ENCODE data around the gene ZHX3. TPM values are rescaled to one million over a fixed set of nuclear protein-coding genes. Genes with fewer than 3 reads are reported as not detected.

ZHX3 gene
- polyA plus RNA-seq, 3 donors = 0.58 to 3.2 (median 1.1) TPM

- Histone ChIP-seq H3K4me3 (replicated peaks in 1 of 3; ENCODE audit: low read depth in 2 of 3, low read length in 3 of 3) (no peak overlapping the region), H3K4me1 (ENCODE audit: control insufficient read depth in 1 of 2, insufficient read depth in 2 of 2, low read length in 2 of 2) (peaks cover 14 to 18% of the 10 kb centered on the region in 2 donors), H3K9me3 (replicated peaks in 1 of 2; ENCODE audit: control insufficient read depth in 1 of 2, insufficient read depth in 1 of 2, low read length in 2 of 2) (no peaks in the 10 kb centered on the region), H3K4me2 (replicated peaks; ENCODE audit: extremely low read depth, low read length, poor library complexity, severe bottlenecking) (no peak overlapping the region), H3K27ac (ENCODE audit: low read depth in 1 of 2, low read length in 2 of 2) (no peak overlapping the region), H3K27me3 (ENCODE audit: control insufficient read depth in 2 of 2, insufficient read depth in 2 of 2, low read length in 2 of 2) (no peaks in the 10 kb centered on the region), H3K36me3 (replicated peaks in 1 of 2; ENCODE audit: control insufficient read depth in 1 of 2, insufficient read depth in 2 of 2, low read length in 2 of 2) (no peaks in the 10 kb centered on the region), H3K9ac (ENCODE audit: insufficient read depth, low read length, poor library complexity, severe bottlenecking) (no peak overlapping the region), H2AFZ (ENCODE audit: insufficient read depth, low read depth, low read length, poor library complexity, severe bottlenecking) (peak overlapping the region; percentile 43), H4K20me1 (ENCODE audit: insufficient read depth, low read length) (no peaks in the 10 kb centered on the region), H3K79me2 (ENCODE audit: insufficient read depth, low read length) (no peaks in the 10 kb centered on the region)
- WGBS (ENCODE audit: insufficient coverage) = 57% methylated on average over 1 of the region's 1 CpG
- DNase-seq = no peak
- Mint-ChIP-seq H3K27me3 (ENCODE audit: low read depth in 3 of 3) (peaks cover 0 to 1% (median 1%) of the 10 kb centered on the region in 3 donors), H3K36me3 (peaks cover 0 to 5% of the 10 kb centered on the region in 2 donors), H3K27ac (no peak overlapping the region), H3K4me1 (peaks cover 17% of the 10 kb centered on the region), H3K4me3 (no peak overlapping the region), H3K9me3 (peaks cover 0 to 2% (median 0%) of the 10 kb centered on the region in 7 donors)
- intact Hi-C loops (cut with micrococcal nuclease) = no loop called here
- TF ChIP-seq CTCF (IDR thresholded peaks at IDR 0.05) = no peak
Observed at GRCh38 chr20:41304002-41304401, 13.5 kb downstream of the ZHX3 start.

- Histone ChIP-seq H3K4me3 (replicated peaks in 1 of 3; ENCODE audit: low read depth in 2 of 3, low read length in 3 of 3) (no peak overlapping the region), H3K4me1 (ENCODE audit: control insufficient read depth in 1 of 2, insufficient read depth in 2 of 2, low read length in 2 of 2) (peaks cover 4 to 8% of the 10 kb centered on the region in 2 donors), H3K36me3 (replicated peaks in 1 of 2; ENCODE audit: control insufficient read depth in 1 of 2, insufficient read depth in 2 of 2, low read length in 2 of 2) (no peaks in the 10 kb centered on the region), H3K9ac (ENCODE audit: insufficient read depth, low read length, poor library complexity, severe bottlenecking) (no peak overlapping the region), H3K9me3 (replicated peaks in 1 of 2; ENCODE audit: control insufficient read depth in 1 of 2, insufficient read depth in 1 of 2, low read length in 2 of 2) (no peaks in the 10 kb centered on the region), H3K27ac (ENCODE audit: low read depth in 1 of 2, low read length in 2 of 2) (no peak overlapping the region), H4K20me1 (ENCODE audit: insufficient read depth, low read length) (no peaks in the 10 kb centered on the region), H3K4me2 (replicated peaks; ENCODE audit: extremely low read depth, low read length, poor library complexity, severe bottlenecking) (no peak overlapping the region), H3K79me2 (ENCODE audit: insufficient read depth, low read length) (no peaks in the 10 kb centered on the region), H3K27me3 (ENCODE audit: control insufficient read depth in 2 of 2, insufficient read depth in 2 of 2, low read length in 2 of 2) (peaks cover 0 to 2% of the 10 kb centered on the region in 2 donors), H2AFZ (ENCODE audit: insufficient read depth, low read depth, low read length, poor library complexity, severe bottlenecking) (no peak overlapping the region)
- H3K27ac Mint-ChIP-seq = no peak overlapping the region
- intact Hi-C loops (cut with micrococcal nuclease) = no loop called here
- peaks cover 5% of the 10 kb centered on the region for H3K4me1 Mint-ChIP-seq
- H3K4me3 Mint-ChIP-seq = no peak overlapping the region
- TF ChIP-seq CTCF (IDR thresholded peaks at IDR 0.05) = no peak
- 93% methylated on average over 3 of the region's 4 CpGs for WGBS (ENCODE audit: insufficient coverage)
- no peaks in the 10 kb centered on the region for H3K36me3 Mint-ChIP-seq
- no peak for DNase-seq
- H3K9me3 Mint-ChIP-seq = peaks cover 0 to 2% (median 0%) of the 10 kb centered on the region in 7 donors
- H3K27me3 Mint-ChIP-seq (ENCODE audit: low read depth in 3 of 3) = peaks cover 1 to 4% (median 1%) of the 10 kb centered on the region in 3 donors
Observed at GRCh38 chr20:41300886-41301285, 16.6 kb downstream of the ZHX3 start.

All from CD14-positive monocyte (primary cell).